BLaER1 (cell line): ENCODE measurements around the gene ZNF628.
A peak's percentile ranks its signal among the peaks of the same experiment; 100 is the strongest.

Experiments
- H3K27ac ChIP-seq: shearing (Covaris generic); formaldehyde crosslinking; 2 replicates; pipeline ENCODE4 v1.8.1; 2022
- H3K27me3 ChIP-seq: shearing (Covaris generic); formaldehyde crosslinking; 2 replicates; pipeline ENCODE4 v1.8.1; 2022
- H3K36me3 ChIP-seq: shearing (Covaris generic); formaldehyde crosslinking; 2 replicates; pipeline ENCODE4 v1.8.1; 2022
- H3K4me1 ChIP-seq: shearing (Covaris generic); formaldehyde crosslinking; 2 replicates; pipeline ENCODE4 v1.8.1; 2022
- H3K4me2 ChIP-seq: shearing (Covaris generic); formaldehyde crosslinking; 2 replicates; pipeline ENCODE4 v1.8.1; 2022
- H3K4me3 ChIP-seq: shearing (Covaris generic); formaldehyde crosslinking; 2 replicates; pipeline ENCODE4 v1.8.1; 2022
- H3K9ac ChIP-seq: shearing (Covaris generic); formaldehyde crosslinking; 2 replicates; pipeline ENCODE4 v1.8.1; 2022
- H3K9me3 ChIP-seq: shearing (Covaris generic); formaldehyde crosslinking; 2 replicates; pipeline ENCODE4 v1.8.1; 2022
- H4K20me1 ChIP-seq: shearing (Covaris generic); formaldehyde crosslinking; 2 replicates; pipeline ENCODE4 v1.8.1; 2022
- Cebpa-rat ChIP-seq: shearing (Covaris generic); IDR thresholded peaks from 2 replicates; pipeline ENCODE4 v1.8.1; 2022

ZNF628 gene

GRCh38 chr19:55462722-55463121 is 13.7 kb upstream of the ZNF628 start:
- no peak overlapping the region for H3K27ac ChIP-seq
- 0 out of 2 replicates have a peak overlapping the region, but pooled peaks have one; percentile 57 for H3K9ac ChIP-seq
- H3K4me2 ChIP-seq, result no peak overlapping the region
- H3K27me3 ChIP-seq, result no peaks in the 10 kb centered on the region
- no peaks in the 10 kb centered on the region for H3K36me3 ChIP-seq
- no peaks in the 10 kb centered on the region for H3K9me3 ChIP-seq
- H3K4me3 ChIP-seq, result no peak overlapping the region
- peaks cover 57% of the 10 kb centered on the region for H3K4me1 ChIP-seq
- peaks cover 32% of the 10 kb centered on the region for H4K20me1 ChIP-seq
- no peak for TF ChIP-seq Cebpa-rat

DNA sequence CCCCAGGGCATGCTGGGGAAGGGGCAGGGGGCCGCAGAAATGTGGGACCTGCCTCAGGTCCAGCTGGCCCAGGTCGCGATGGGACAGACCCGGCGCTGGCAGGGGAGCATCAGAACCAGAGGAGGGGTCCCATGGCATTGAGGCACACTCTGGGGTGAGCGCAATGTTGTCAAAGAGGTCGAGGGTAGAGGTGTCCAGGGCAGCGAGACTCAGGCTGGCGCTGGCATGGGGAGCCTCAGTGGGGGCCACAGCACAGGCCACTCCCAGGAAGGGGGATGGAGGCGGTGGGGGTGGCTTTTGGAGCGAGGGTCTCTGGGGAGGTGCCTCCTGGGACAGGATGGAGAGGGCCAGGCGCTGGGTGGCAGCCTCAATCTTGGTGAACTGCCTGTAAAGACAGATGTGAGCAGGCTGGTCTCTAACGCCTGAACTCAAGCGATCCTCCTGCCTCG is 12.8 kb upstream of the ZNF628 start:
- H3K27ac ChIP-seq, result peak overlapping the region; percentile 45; the same call in 1 of the 2 replicates
- no peak overlapping the region for H3K4me3 ChIP-seq
- H3K9me3 ChIP-seq, result no peaks in the 10 kb centered on the region
- peaks cover 48% of the 10 kb centered on the region for H3K4me1 ChIP-seq
- H3K27me3 ChIP-seq, result no peaks in the 10 kb centered on the region
- H3K4me2 ChIP-seq, result peak overlapping the region; percentile 44
- no peak for TF ChIP-seq Cebpa-rat
- 0 out of 2 replicates have a peak overlapping the region, but pooled peaks have one; percentile 57 for H3K9ac ChIP-seq
- peaks cover 23% of the 10 kb centered on the region for H4K20me1 ChIP-seq
- no peaks in the 10 kb centered on the region for H3K36me3 ChIP-seq

DNA sequence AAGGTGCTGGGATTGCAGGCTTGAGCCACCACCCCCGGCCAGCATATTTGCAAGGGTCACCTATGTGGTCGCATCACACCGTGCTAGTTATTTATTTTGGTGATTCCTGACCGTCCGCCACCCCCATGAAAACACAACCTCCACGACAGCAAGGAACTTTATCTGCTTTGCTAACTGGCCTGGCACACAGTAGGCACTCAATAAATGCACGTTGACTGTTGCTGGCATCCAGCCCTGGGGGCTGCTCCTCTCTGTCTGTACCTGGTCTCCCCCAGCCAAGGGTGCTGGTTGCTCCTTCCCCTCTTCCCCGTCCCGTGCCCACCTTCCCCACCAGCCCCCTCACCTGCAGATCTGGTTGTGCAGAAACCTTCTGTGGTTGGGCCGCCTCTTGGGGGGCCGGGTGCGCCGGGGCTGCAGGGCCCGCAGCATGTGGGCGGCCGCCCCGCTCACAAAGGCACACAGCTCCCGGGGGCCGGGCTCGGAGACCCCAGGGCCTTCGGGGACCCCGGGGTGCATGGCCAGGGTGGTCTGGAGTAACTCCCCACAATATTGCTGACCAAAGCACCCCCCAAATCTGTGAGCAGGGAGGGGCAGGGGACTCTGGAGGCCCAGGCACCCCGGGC is 12.3 kb upstream of the ZNF628 start:
- Histone ChIP-seq H3K4me2 (peak overlapping the region; percentile 44), H3K4me1 (peaks cover 43% of the 10 kb centered on the region), H3K27me3 (no peaks in the 10 kb centered on the region), H3K9me3 (no peaks in the 10 kb centered on the region), H3K9ac (no peak overlapping the region), H4K20me1 (peaks cover 17% of the 10 kb centered on the region), H3K36me3 (no peaks in the 10 kb centered on the region), H3K4me3 (no peak overlapping the region), H3K27ac (no peak overlapping the region)
- no peak for TF ChIP-seq Cebpa-rat

DNA sequence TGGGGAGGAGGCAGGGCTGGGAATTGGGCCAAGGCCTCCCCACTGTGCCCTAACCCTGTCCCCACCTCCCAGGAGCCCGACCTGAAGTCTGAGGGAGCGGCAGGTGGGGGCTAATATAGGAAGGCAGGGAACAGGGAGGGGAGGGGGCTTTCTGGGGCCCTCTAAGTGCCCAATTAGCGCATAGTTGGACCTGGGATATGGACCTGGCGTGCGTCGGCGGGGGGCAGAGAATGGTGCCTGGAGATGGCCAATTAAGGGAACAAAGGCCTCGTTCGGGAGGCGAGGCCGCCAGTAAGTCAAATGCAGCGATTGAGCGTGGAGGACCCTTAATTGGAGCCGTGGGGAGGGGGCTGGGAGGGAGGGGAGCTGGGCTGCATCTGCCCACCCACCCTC is 11.8 kb upstream of the ZNF628 start, which contains the start of gene C19orf85:
TSS of gene C19orf85 (minus strand) at position 90 of the 393 bp plus-strand sequence. CDS start 197 bp downstream, outside the sequence.
- Histone ChIP-seq H3K4me3 (no peak within 1 kb of the TSS), H3K27ac (peak within 1 kb of the TSS; percentile 45; the same call in 1 of the 2 replicates), H4K20me1 (peaks cover 12% of the 10 kb centered on the region), H3K4me2 (peak within 1 kb of the TSS; percentile 44), H3K4me1 (peaks cover 39% of the 10 kb centered on the region), H3K36me3 (no peaks in the 10 kb centered on the region), H3K27me3 (no peaks in the 10 kb centered on the region), H3K9me3 (no peaks in the 10 kb centered on the region), H3K9ac (0 out of 2 replicates have a peak within 1 kb of the TSS, but pooled peaks have one; percentile 57)
- TF ChIP-seq Cebpa-rat, result no peak

GRCh38 chr19:55465460-55466240 is 10.8 kb upstream of the ZNF628 start:
- no peak overlapping the region for H3K4me3 ChIP-seq
- no peaks in the 10 kb centered on the region for H3K36me3 ChIP-seq
- H3K4me2 ChIP-seq, result no peak overlapping the region
- no peak overlapping the region for H3K27ac ChIP-seq
- no peak for TF ChIP-seq Cebpa-rat
- H3K9me3 ChIP-seq, result no peaks in the 10 kb centered on the region
- peaks cover 29% of the 10 kb centered on the region for H3K4me1 ChIP-seq
- H4K20me1 ChIP-seq, result peaks cover 2% of the 10 kb centered on the region
- no peaks in the 10 kb centered on the region for H3K27me3 ChIP-seq
- H3K9ac ChIP-seq, result no peak overlapping the region

DNA sequence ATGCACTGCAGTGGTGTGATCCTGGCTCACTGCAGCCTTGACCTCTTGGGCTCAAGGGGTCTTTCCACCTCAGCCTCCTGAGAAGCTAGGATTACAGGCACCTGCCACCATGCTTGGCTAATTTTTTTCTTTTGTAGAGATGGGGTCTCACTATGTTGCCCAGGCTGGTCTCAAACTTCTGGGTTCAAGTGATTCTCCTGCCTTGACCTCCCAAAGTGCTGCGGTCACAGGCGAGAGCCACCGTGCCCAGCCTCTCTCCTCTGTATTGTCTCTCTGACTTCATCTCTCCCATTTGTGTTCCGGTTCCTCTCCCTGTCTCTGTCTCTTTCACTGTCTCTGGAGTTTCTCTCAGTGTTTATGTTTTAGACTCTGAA is 10.2 kb upstream of the ZNF628 start:
- H3K27ac ChIP-seq, result no peak overlapping the region
- no peaks in the 10 kb centered on the region for H4K20me1 ChIP-seq
- peaks cover 24% of the 10 kb centered on the region for H3K4me1 ChIP-seq
- H3K27me3 ChIP-seq, result no peaks in the 10 kb centered on the region
- no peak for TF ChIP-seq Cebpa-rat
- no peak overlapping the region for H3K4me3 ChIP-seq
- H3K4me2 ChIP-seq, result no peak overlapping the region
- H3K9me3 ChIP-seq, result no peaks in the 10 kb centered on the region
- no peak overlapping the region for H3K9ac ChIP-seq
- no peaks in the 10 kb centered on the region for H3K36me3 ChIP-seq

- no peak for TF ChIP-seq Cebpa-rat
- no peak overlapping the region for H3K9ac ChIP-seq
- no peaks in the 10 kb centered on the region for H3K9me3 ChIP-seq
- H3K27me3 ChIP-seq, result no peaks in the 10 kb centered on the region
- no peaks in the 10 kb centered on the region for H4K20me1 ChIP-seq
- no peak overlapping the region for H3K4me2 ChIP-seq
- no peaks in the 10 kb centered on the region for H3K36me3 ChIP-seq
- no peak overlapping the region for H3K27ac ChIP-seq
- H3K4me1 ChIP-seq, result peaks cover 17% of the 10 kb centered on the region
- H3K4me3 ChIP-seq, result no peak overlapping the region
These were observed 9.0 kb upstream of the ZNF628 start for GRCh38 chr19:55467236-55468053.

DNA sequence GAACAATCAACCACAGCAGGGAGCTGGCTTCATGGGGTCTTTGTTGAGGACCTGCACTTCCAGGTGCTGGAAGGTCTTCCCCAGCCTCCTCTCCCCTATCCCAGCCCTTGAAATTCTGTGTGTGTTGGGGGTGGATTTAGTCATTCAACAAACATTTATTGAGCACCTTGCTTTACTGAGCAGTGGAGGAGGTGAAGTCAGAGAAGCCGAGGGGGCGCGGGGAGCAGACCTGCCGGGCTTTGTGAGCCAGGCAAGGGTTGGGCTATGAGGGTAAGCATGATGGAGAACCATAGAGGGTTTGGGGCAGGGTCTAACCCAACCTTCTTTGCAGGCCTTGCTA is 8.4 kb upstream of the ZNF628 start:
- H3K27me3 ChIP-seq, result no peaks in the 10 kb centered on the region
- no peaks in the 10 kb centered on the region for H3K36me3 ChIP-seq
- no peaks in the 10 kb centered on the region for H3K9me3 ChIP-seq
- no peak overlapping the region for H3K4me2 ChIP-seq
- H4K20me1 ChIP-seq, result no peaks in the 10 kb centered on the region
- no peak overlapping the region for H3K4me3 ChIP-seq
- H3K27ac ChIP-seq, result no peak overlapping the region
- no peak overlapping the region for H3K9ac ChIP-seq
- no peak for TF ChIP-seq Cebpa-rat
- peaks cover 11% of the 10 kb centered on the region for H3K4me1 ChIP-seq

DNA sequence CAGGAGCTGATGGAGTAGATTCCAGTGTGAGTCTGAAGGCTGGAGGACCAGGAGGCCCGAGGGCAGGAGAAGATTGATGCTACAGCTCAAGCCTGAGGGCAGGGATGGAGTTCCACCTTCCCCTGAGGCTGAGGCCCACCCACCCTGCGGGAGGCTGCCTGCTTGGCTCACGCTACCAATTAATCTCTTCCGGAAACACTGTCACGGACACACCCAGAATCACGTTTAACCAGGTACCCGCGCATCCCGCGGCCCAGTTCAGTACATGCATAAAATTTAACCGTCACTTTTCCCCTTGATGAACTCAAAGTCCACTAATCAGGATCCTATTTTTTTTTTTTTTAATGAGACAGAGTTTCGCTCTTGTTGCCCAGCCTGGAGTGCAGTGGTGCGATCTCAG is 5.2 kb upstream of the ZNF628 start:
- Histone ChIP-seq H3K4me1 (peaks cover 29% of the 10 kb centered on the region), H4K20me1 (no peaks in the 10 kb centered on the region), H3K4me3 (no peak overlapping the region), H3K4me2 (no peak overlapping the region), H3K9ac (no peak overlapping the region), H3K9me3 (no peaks in the 10 kb centered on the region), H3K27ac (no peak overlapping the region), H3K27me3 (no peaks in the 10 kb centered on the region), H3K36me3 (no peaks in the 10 kb centered on the region)
- TF ChIP-seq Cebpa-rat, result no peak
